ENCODE results near the gene BPIFB3. TPM values are rescaled to one million over a fixed set of nuclear protein-coding genes. Genes with fewer than 3 reads are reported as not detected.

BPIFB3 gene, protein sequence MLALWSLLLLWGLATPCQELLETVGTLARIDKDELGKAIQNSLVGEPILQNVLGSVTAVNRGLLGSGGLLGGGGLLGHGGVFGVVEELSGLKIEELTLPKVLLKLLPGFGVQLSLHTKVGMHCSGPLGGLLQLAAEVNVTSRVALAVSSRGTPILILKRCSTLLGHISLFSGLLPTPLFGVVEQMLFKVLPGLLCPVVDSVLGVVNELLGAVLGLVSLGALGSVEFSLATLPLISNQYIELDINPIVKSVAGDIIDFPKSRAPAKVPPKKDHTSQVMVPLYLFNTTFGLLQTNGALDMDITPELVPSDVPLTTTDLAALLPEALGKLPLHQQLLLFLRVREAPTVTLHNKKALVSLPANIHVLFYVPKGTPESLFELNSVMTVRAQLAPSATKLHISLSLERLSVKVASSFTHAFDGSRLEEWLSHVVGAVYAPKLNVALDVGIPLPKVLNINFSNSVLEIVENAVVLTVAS
- not detected in 5 replicates for total RNA-seq (2022; extraction: Qiagen RNA extraction)

GRCh38 chr20:33053291-33054106, at the start of gene BPIFB3:
TSS of gene BPIFB3 (plus strand) at chr20:33053903. CDS start at chr20:33055436, 1,533 bp downstream.

GRCh38 chr20:33004141-33004751, 49.5 kb upstream of the BPIFB3 start, which contains the start of gene SUN5:
TSS of gene SUN5 (minus strand) at chr20:33004433. CDS start at chr20:33004340, 93 bp downstream.

GRCh38 chr20:33007376-33008335, 46.0 kb upstream of the BPIFB3 start, which contains the start of gene BPIFB2:
TSS of gene BPIFB2 (plus strand) at chr20:33007704. CDS start at chr20:33008575, 871 bp downstream.

DNA sequence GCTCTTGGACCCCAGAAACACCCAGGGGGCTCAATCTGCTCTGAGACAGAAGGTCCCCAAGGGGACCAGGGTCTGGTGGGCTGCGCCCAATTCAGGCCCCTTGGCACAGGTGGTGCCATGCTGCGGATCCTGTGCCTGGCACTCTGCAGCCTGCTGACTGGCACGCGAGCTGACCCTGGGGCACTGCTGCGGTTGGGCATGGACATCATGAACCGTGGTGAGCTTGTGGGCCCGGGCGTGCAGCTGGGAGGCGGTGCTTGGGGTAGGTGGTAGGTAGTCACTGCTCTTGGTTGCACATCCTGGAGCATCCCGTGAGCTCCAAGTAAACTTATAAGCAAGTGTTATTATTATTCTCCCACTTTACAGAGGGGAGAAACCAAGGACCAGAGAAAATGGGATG, 22.2 kb upstream of the BPIFB3 start, which contains the start of gene BPIFB6:
BPIFB6 (plus strand) TSS at position 118 of the 400 bp plus-strand sequence; CDS start at position 118, 0 bp downstream.

DNA sequence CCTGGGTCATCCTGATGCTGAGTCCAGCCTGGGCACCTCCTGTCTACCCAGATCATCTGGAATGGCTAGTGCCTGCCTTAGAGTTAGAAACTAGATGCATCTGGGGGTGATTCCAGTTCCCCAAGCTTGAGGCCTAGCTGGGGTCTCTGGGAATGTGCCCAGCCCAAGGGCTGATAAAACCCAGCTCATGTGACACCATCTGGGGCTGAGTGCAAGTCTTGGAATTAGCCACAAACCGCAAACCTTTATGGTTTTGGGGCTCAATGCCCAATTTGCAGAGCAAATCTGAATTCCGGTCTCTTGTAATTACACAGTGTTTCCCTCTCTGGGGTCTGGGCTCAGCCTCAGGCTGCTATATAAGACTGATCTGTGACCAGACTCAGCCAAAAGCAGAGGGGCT, 25.6 kb downstream of the BPIFB3 start, which contains the start of gene BPIFB4:
BPIFB4 (plus strand) TSS at position 385 of the 400 bp plus-strand sequence. CDS start 1,884 bp downstream, outside the sequence.

Other genes starting within 250 kb of the BPIFB3 start
- gene MAPRE1, start 233.9 kb upstream of the BPIFB3 start, total RNA-seq (2022; extraction: Qiagen RNA extraction): 132 to 157 TPM (median 143 TPM) in 5 replicates
- not detected in 5 replicates for gene EFCAB8, start 195.0 kb upstream of the BPIFB3 start, total RNA-seq (2022; extraction: Qiagen RNA extraction)
- gene SUN5, start 49.5 kb upstream of the BPIFB3 start, total RNA-seq (2022; extraction: Qiagen RNA extraction): not detected in 5 replicates
- not detected in 5 replicates for gene BPIFB2, start 46.2 kb upstream of the BPIFB3 start, total RNA-seq (2022; extraction: Qiagen RNA extraction)
- gene BPIFB6, start 22.3 kb upstream of the BPIFB3 start, total RNA-seq (2022; extraction: Qiagen RNA extraction): not detected in 5 replicates
- not detected in 5 replicates for gene BPIFB4, start 25.7 kb downstream of the BPIFB3 start, total RNA-seq (2022; extraction: Qiagen RNA extraction)
- gene BPIFA2, start 114.3 kb downstream of the BPIFB3 start, total RNA-seq (2022; extraction: Qiagen RNA extraction): not detected in 5 replicates
- gene BPIFA3, start 163.4 kb downstream of the BPIFB3 start, total RNA-seq (2022; extraction: Qiagen RNA extraction): not detected in 5 replicates
- gene BPIFA1, start 182.1 kb downstream of the BPIFB3 start, total RNA-seq (2022; extraction: Qiagen RNA extraction): not detected in 5 replicates
- 0.10 to 0.17 TPM in 2 of 5 replicates, not detected in the others for gene BPIFB1, start 229.3 kb downstream of the BPIFB3 start, total RNA-seq (2022; extraction: Qiagen RNA extraction)